ENCODE measurements around the gene OR2T12.

OR2T12 gene

GRCh38 chr1:248303324-248303723, at the start of gene OR2T12:
Gene OR2T12 (minus strand): TSS chr1:248303424. CDS start chr1:248295578, 7,846 bp downstream.
- no peak for TF ChIP-seq CTCF (IDR thresholded peaks at IDR 0.05; ENCODE audit: low read length)
- TF ChIP-seq EZH2phosphoT487 (IDR thresholded peaks at IDR 0.05; ENCODE audit: low read length), result no peak
- no peak for TF ChIP-seq EZH2 (optimal IDR thresholded peaks at IDR 0.05; ENCODE audit: low read depth, low read length)
- Histone ChIP-seq H3K4me1 (ENCODE audit: low read length) (no peaks in the 10 kb centered on the region), H3F3A (ENCODE audit: insufficient read depth, low read length) (no peaks in the 10 kb centered on the region), H3K4me2 (ENCODE audit: low read depth, low read length) (no peak within 1 kb of the TSS), H3K36me3 (replicated peaks; ENCODE audit: insufficient read depth, low read length) (no peaks in the 10 kb centered on the region), H3K9me2 (replicated peaks; ENCODE audit: insufficient read depth, low read length) (no peaks in the 10 kb centered on the region), H3K9ac (ENCODE audit: low read length) (no peak within 1 kb of the TSS), H3K79me2 (ENCODE audit: low read length) (no peaks in the 10 kb centered on the region), H3K4me3 (ENCODE audit: low read length) (no peak within 1 kb of the TSS), H3K27ac (ENCODE audit: low read length) (no peak within 1 kb of the TSS), H2AFZ (ENCODE audit: low read length) (no peak within 1 kb of the TSS), H3K9me3 (replicated peaks; ENCODE audit: insufficient read depth, low read length) (no peaks in the 10 kb centered on the region), H4K20me1 (ENCODE audit: insufficient read depth, low read length) (no peaks in the 10 kb centered on the region), H3K27me3 (replicated peaks; ENCODE audit: insufficient read depth, low read length) (no peaks in the 10 kb centered on the region)
- no peak for DNase-seq

- no peaks in the 10 kb centered on the region for H3K4me1 ChIP-seq (ENCODE audit: low read length)
- H2AFZ ChIP-seq (ENCODE audit: low read length), result 0 out of 2 replicates have a peak within 1 kb of the TSS, but pooled peaks have one; percentile 14
- no peaks in the 10 kb centered on the region for H3K36me3 ChIP-seq (replicated peaks; ENCODE audit: insufficient read depth, low read length)
- no peaks in the 10 kb centered on the region for H3F3A ChIP-seq (ENCODE audit: insufficient read depth, low read length)
- no peak within 1 kb of the TSS for H3K27ac ChIP-seq (ENCODE audit: low read length)
- H3K9me3 ChIP-seq (replicated peaks; ENCODE audit: insufficient read depth, low read length), result no peaks in the 10 kb centered on the region
- H3K9ac ChIP-seq (ENCODE audit: low read length), result no peak within 1 kb of the TSS
- H3K79me2 ChIP-seq (ENCODE audit: low read length), result no peaks in the 10 kb centered on the region
- H4K20me1 ChIP-seq (ENCODE audit: insufficient read depth, low read length), result no peaks in the 10 kb centered on the region
- no peak within 1 kb of the TSS for H3K4me2 ChIP-seq (ENCODE audit: low read depth, low read length)
- DNase-seq, result no peak
- no peaks in the 10 kb centered on the region for H3K27me3 ChIP-seq (replicated peaks; ENCODE audit: insufficient read depth, low read length)
- H3K4me3 ChIP-seq (ENCODE audit: low read length), result no peak within 1 kb of the TSS
- H3K9me2 ChIP-seq (replicated peaks; ENCODE audit: insufficient read depth, low read length), result no peaks in the 10 kb centered on the region
- no peak for TF ChIP-seq EZH2phosphoT487 (IDR thresholded peaks at IDR 0.05; ENCODE audit: low read length)
- no peak for TF ChIP-seq CTCF (IDR thresholded peaks at IDR 0.05; ENCODE audit: low read length)
- no peak for TF ChIP-seq EZH2 (optimal IDR thresholded peaks at IDR 0.05; ENCODE audit: low read depth, low read length)
Measured at GRCh38 chr1:248348475-248348874, 45.3 kb upstream of the OR2T12 start, which contains the start of gene OR14C36. Gene OR14C36 (plus strand): TSS chr1:248348775. CDS start chr1:248348775, 0 bp downstream.

- H3K79me2 ChIP-seq (ENCODE audit: low read length), result no peaks in the 10 kb centered on the region
- no peak overlapping the region for H3K9ac ChIP-seq (ENCODE audit: low read length)
- no peaks in the 10 kb centered on the region for H3K27me3 ChIP-seq (replicated peaks; ENCODE audit: insufficient read depth, low read length)
- H3K27ac ChIP-seq (ENCODE audit: low read length), result no peak overlapping the region
- H3K4me3 ChIP-seq (ENCODE audit: low read length), result no peak overlapping the region
- no peaks in the 10 kb centered on the region for H3K4me1 ChIP-seq (ENCODE audit: low read length)
- no peaks in the 10 kb centered on the region for H3F3A ChIP-seq (ENCODE audit: insufficient read depth, low read length)
- TF ChIP-seq CTCF (IDR thresholded peaks at IDR 0.05; ENCODE audit: low read length) (no peak), EZH2phosphoT487 (IDR thresholded peaks at IDR 0.05; ENCODE audit: low read length) (no peak), EZH2 (optimal IDR thresholded peaks at IDR 0.05; ENCODE audit: low read depth, low read length) (no peak)
- no peak overlapping the region for H2AFZ ChIP-seq (ENCODE audit: low read length)
- H4K20me1 ChIP-seq (ENCODE audit: insufficient read depth, low read length), result no peaks in the 10 kb centered on the region
- no peaks in the 10 kb centered on the region for H3K9me2 ChIP-seq (replicated peaks; ENCODE audit: insufficient read depth, low read length)
- H3K9me3 ChIP-seq (replicated peaks; ENCODE audit: insufficient read depth, low read length), result no peaks in the 10 kb centered on the region
- no peaks in the 10 kb centered on the region for H3K36me3 ChIP-seq (replicated peaks; ENCODE audit: insufficient read depth, low read length)
- no peak overlapping the region for H3K4me2 ChIP-seq (ENCODE audit: low read depth, low read length)
- DNase-seq, result no peak
Measured at GRCh38 chr1:248343451-248343850, 40.2 kb upstream of the OR2T12 start.
